Measurements from ENCODE around the gene CDC42. TPM values are rescaled to one million over a fixed set of nuclear protein-coding genes. Genes with fewer than 3 reads are reported as not detected.

Gene CDC42
- total and polyA plus RNA-seq, 9 of the 15 experiments (the other 6 are each of a cell fraction or from before 2014, with no cell fraction given): 186 to 398 (median 325) TPM

GRCh38 chr1:22075718-22076117 lies 23.2 kb downstream of the CDC42 start (continued):
- TF ChIP-seq ARID3A (IDR thresholded peaks at IDR 0.05; ENCODE audit: borderline replicate concordance, low read depth, low read length): 0 out of 2 replicates have a peak, but pooled peaks have one; percentile 14
- no peak for TF ChIP-seq FOXJ3 (CRISPR knock-in tag; IDR thresholded peaks at IDR 0.05)
- TF ChIP-seq AFF4 (CRISPR knock-in tag; IDR thresholded peaks at IDR 0.05): 0 out of 2 replicates have a peak, but pooled peaks have one; percentile 32
- no peak for TF ChIP-seq ZNF146 (CRISPR knock-in tag; IDR thresholded peaks at IDR 0.05; ENCODE audit: unreplicated experiment)
- TF ChIP-seq HMBOX1 (IDR thresholded peaks at IDR 0.05): peak; percentile 67; the same call in 1 of the 2 replicates
- no peak for TF ChIP-seq NR2C2 (CRISPR knock-in tag; IDR thresholded peaks at IDR 0.05)
- TF ChIP-seq NR2C2 (tag; IDR thresholded peaks at IDR 0.05): no peak
- TF ChIP-seq BRD4 (IDR thresholded peaks at IDR 0.05): no peak
- TF ChIP-seq MCM3 (IDR thresholded peaks at IDR 0.05): no peak
- no peak for TF ChIP-seq ZNF24 (IDR thresholded peaks at IDR 0.05)
- TF ChIP-seq HDGF (IDR thresholded peaks at IDR 0.05): no peak
- TF ChIP-seq HOXB6 (CRISPR knock-in tag; IDR thresholded peaks at IDR 0.05; ENCODE audit: borderline replicate concordance): no peak
